ENCODE results near the gene NEIL1. TPM values are rescaled to one million over a fixed set of nuclear protein-coding genes. Genes with fewer than 3 reads are reported as not detected.

NEIL1 gene
- polyA plus RNA-seq, 4 donors = 15.4 to 26.2 (median 19.1) TPM

- DNase-seq (ENCODE audit: low read depth in 4 of 4, low spot score in 3 of 4) = no peak
Measured at GRCh38 chr15:75355369-75355768, 8.5 kb downstream of the NEIL1 start.

DNA sequence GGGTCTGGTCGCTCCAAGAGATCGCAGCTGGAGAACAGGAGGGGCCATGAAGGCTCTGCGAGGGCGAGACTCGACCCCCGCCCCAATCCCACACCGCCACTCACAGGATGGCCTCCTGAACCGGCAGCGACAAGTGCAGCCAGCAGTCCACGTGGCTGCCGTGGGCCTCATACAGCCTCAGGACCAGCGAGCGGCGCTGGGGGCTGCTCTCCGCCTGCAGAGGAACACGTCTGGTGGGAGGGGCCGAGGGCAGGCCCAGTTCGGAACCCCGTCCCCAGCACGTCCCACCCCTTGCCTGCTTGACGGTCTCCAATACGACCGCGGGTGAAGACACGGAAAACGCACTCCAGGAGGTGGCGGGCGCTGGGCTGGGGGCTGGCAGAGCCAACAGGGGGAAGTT lies 9.2 kb downstream of the NEIL1 start:
- no peak for DNase-seq (ENCODE audit: low read depth in 4 of 4, low spot score in 3 of 4)

DNA sequence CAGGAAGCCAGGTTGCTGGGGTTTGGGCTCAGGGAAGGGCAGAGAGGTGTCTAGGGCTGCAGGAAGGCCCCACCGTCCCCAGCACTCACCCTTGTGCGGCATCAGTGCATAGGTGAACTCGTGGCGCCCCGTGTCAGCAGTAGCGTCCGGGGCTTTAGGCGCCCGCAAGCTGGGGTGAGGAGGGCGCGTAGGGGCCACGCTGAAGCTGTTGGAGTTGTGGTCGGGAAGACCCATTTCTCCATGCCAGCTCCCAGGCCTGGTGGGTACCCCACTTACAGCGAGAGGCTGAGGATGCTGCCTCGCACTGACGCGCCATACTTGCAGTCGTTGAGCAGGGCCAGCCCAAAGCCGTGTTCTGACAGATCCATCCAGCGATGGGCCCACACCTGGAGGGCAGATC lies 9.7 kb downstream of the NEIL1 start:
- DNase-seq (ENCODE audit: low read depth in 4 of 4, low spot score in 3 of 4) = no peak

DNA sequence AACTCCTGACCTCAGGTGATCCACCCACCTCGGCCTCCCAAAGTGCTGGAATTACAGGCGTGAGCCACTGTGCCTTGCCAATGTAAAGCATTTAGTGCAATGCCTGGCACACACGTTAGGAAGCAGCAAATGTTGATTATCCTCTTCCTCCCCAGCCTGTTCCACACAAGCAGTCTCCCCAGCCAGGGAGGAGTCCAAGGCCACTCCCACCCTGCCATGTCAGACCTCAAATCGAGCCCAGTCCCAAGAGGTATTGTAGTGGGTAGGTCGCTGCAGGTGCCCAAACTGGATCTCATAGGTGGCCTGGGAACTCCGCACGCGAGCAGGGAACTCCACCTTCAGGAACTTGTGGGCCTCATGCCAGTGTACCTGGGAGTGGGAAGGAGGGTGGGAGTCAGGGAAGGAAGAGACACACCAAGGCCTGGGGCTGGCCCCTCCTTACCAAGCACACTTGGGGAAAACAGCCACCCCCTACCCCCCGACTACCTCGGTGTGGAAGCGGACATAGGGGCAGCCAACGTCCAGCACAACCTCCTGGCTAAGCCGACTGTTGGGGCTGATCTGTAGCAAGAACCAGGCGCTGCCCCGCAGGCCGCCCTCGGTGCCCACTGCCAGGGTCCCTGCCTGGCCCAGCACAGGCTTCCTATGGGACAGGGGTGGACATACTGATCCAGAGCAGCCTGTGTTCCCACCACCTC lies 11.3 kb downstream of the NEIL1 start:
- no peak for DNase-seq (ENCODE audit: low read depth in 4 of 4, low spot score in 3 of 4)

DNA sequence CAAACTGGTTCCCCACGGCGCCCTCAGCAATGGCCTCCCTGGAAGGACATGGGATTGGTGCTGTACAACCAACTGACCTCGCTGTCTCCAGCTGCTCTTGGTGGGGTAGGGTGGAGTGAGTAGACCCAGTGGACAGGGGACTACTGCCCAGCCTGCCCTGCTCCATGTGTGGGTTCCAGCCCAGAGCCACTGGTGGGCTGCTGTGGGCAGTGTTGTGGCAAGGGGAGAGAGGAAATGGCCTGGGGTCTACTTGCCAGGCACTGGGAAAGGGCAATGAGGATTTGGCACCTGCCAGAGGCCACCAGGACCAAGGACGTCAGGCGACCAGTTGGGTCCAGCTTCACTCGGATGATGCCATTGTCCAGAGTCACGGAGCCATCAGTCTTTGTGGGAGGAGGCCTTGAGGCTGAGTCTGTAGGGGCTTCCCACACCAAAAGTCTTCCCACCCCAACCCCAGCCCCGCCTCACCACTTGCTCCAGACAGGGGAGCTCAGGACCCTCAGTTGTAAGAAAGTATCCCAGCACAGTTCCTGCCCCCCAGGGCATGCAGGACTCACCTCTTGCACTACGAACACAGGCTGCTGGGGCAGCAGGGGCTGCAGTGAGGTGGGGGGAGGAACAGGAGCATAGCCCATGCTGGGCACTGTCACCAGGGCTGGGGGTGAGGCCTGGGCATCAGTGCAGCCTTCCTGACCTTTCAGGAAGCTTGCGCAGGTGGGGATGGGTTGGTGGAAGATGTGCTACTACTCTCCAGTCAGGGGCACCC lies 12.1 kb downstream of the NEIL1 start:
- DNase-seq (ENCODE audit: low read depth in 4 of 4, low spot score in 3 of 4) = no peak

- no peak for DNase-seq (ENCODE audit: low read depth in 4 of 4, low spot score in 3 of 4)
Measured at GRCh38 chr15:75359537-75360250, 12.9 kb downstream of the NEIL1 start.

GRCh38 chr15:75360391-75360790 lies 13.6 kb downstream of the NEIL1 start:
- no peak for DNase-seq (ENCODE audit: low read depth in 4 of 4, low spot score in 3 of 4)

DNA sequence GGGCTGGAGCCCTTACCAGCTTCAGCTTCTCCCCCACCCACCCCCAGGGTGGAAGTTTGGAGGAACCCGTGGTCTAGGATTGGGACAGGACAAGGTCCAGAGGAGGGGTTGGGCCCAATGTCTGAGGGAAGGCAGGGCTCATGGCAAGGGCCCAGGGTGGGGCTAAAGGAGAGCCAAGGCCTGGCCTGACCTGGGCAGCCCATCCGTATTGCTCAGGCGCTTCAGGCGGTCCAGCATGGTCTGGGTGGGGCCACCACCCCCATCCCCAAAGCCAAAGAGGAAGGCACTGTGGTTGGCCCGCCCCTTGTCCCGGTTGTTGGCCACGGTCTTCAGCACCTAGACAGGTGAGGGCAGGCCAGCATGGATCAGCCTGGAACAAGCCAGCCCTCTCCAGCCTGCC lies 14.0 kb downstream of the NEIL1 start:
- no peak for DNase-seq (ENCODE audit: low read depth in 4 of 4, low spot score in 3 of 4)

- no peak for DNase-seq (ENCODE audit: low read depth in 4 of 4, low spot score in 3 of 4)
Measured at GRCh38 chr15:75361361-75361988, 14.6 kb downstream of the NEIL1 start.

GRCh38 chr15:75361989-75362641 lies 15.3 kb downstream of the NEIL1 start:
- DNase-seq (ENCODE audit: low read depth in 4 of 4, low spot score in 3 of 4) = no peak

DNA sequence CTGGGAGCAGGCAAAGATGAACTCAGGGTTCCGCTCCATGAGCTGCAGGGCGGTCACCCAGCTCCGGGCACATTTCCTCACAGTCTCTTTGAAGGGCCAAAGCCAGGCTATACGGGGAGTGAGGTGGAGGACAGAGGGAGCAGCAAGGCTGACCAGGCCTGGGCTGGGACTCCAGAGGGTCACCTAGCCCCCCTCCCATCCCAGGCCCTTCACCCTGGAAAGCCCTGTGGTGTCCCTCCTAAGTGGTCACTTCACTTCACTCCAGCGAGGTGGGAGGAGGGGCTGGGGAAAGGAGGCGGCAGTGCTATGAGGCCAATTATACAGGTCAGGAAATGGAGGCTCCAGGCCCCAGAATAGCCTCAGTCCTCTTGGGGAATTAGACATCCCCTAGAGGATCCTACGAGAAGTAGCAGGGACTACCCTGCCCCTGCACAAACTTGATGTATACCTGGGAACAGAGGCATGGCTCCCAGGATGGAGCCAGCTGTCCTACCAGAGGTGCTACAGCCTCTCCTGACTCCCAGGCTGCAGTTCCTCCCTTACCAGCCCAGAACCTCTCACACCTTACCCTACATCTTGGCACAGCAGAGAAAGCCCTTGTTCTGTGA lies 15.9 kb downstream of the NEIL1 start:
- no peak for DNase-seq (ENCODE audit: low read depth in 4 of 4, low spot score in 3 of 4)

DNA sequence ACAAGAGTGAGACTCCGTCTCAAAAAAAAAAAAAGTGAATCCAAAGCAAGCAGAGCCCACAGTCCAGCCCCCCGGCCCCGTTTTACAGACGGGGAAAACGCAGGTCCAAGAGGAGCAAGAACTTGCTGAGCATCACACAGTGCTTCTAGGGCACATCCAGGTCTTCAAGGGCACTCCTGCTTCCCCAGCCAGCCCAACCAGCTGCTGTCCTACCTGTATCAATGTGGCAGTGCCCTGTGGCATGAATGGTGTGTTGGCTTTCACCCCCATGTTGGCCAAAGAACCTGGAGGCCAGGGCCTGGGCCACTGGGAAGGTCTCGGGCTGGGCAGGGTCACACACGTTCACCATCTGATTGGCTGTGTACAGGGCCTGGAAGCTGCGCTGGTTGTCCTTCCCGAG lies 16.9 kb downstream of the NEIL1 start:
- DNase-seq (ENCODE audit: low read depth in 4 of 4, low spot score in 3 of 4) = no peak

- no peak for DNase-seq (ENCODE audit: low read depth in 4 of 4, low spot score in 3 of 4)
Measured at GRCh38 chr15:75364881-75365280, 18.0 kb downstream of the NEIL1 start.

- no peak for DNase-seq (ENCODE audit: low read depth in 4 of 4, low spot score in 3 of 4)
Measured at GRCh38 chr15:75366163-75366562, 19.3 kb downstream of the NEIL1 start.

DNA sequence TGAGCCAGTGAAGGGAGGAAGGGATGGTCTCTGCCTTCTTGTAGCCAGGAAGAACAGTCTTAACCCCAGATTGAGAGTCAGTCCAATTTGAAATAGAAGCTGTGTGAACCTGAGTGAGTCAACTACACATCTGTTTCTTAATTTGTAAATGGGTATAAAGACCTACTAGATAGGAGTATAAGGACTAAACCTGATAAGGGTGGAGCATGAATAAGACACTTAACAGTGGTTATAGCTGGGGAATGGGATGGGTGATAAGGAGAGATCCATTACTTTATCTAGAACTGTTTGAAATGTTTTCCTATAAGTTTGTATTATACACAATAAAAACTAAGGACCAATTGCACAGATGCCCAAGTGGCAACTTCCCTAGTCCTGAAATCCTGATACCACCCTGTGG lies 20.2 kb downstream of the NEIL1 start:
- no peak for DNase-seq (ENCODE audit: low read depth in 4 of 4, low spot score in 3 of 4)

DNA sequence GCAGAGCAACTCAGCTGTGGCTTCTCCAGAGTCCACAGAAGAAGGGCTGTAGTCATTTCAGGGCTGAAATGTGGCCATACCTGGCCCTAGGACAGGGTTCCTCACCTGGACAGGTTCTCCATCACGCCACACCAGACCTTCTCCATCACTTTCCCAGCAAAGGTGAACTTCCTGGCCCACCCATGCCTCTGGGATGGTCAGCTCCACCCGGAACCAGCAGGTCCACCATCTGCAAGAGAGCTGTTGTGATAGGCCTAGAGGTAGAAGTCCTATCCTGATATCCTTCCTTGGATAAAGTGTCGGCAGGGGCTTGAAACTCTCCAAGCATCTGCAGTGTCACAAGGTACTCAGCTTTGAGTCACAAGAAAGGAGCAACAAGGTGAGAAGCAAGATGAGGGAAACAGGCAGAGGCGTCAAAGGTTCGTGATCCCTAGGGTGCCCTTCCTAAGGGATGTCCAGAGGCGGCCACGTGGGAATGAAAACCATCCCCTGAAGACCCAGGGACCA lies 20.6 kb downstream of the NEIL1 start:
- no peak for DNase-seq (ENCODE audit: low read depth in 4 of 4, low spot score in 3 of 4)

GRCh38 chr15:75367913-75368688 lies 21.3 kb downstream of the NEIL1 start, which contains the start of gene MAN2C1:
MAN2C1 (minus strand) TSS chr15:75368607; CDS start chr15:75368583, 24 bp downstream.
- peak; percentile 88 to 90 (median 88) for DNase-seq (ENCODE audit: low read depth in 4 of 4, low spot score in 3 of 4)

DNA sequence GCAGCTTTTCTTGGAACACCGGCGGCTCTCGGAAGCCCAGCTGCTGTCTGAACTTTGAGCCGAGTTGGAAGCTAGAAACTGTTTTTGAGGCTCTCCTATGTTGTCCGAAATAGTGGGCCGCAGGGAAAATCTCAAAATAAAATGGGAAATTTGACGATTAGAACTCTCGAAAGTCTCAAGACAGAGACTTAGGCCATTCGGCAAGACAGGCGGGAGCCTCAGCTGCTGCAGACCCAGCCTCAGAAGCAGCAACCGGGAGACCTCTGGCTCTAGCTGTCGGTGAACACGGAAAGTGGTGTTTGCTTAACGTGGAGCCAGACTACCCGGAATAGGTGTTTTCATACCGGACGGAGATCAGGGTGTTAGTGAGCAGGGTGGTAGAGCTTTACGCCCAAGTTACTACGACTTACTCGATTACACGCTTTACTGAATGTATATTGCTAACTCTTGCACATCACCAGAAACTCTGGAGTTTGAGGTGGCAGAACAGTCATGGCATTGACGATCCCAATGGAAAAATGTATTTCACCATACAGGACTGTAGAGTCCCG lies 21.9 kb downstream of the NEIL1 start:
- no peak for DNase-seq (ENCODE audit: low read depth in 4 of 4, low spot score in 3 of 4)

All from right renal pelvis (tissue), 4 donors.